Measurements from ENCODE around the gene PTPRN.

Gene PTPRN

GRCh38 chr2:219274361-219274921 is 34.8 kb downstream of the PTPRN start:
- ChIA-PET POLR2A (interaction anchor here (0.6 kb wide), 1 partner anchor 22 kb away, joined by 5 read pairs; the partner anchor contains the start of gene TUBA4B), CTCF (interaction anchor here (0.8 to 16.0 kb wide), 5 partner anchors 13 to 25 kb away, joined by 3 to 336 read pairs (median 10); no protein-coding TSS in a partner anchor)
- DNase-seq (ENCODE audit: extremely low spot score) = no peak
- no peak for TF ChIP-seq CTCF (IDR thresholded peaks at IDR 0.05; ENCODE audit: control extremely low read depth, extremely low read depth, low read depth, missing control alignments)

- ChIA-PET CTCF (interaction anchor here (1.5 to 16.0 kb wide), 4 partner anchors 12 to 25 kb away, joined by 3 to 336 read pairs (median 62); no protein-coding TSS in a partner anchor), POLR2A (interaction anchor here (0.6 kb wide), 1 partner anchor 21 kb away, joined by 5 read pairs; the partner anchor contains the start of gene TUBA4B)
- DNase-seq (ENCODE audit: extremely low spot score) = no peak
- TF ChIP-seq CTCF (IDR thresholded peaks at IDR 0.05; ENCODE audit: control extremely low read depth, extremely low read depth, low read depth, missing control alignments) = no peak
Measured at GRCh38 chr2:219273937-219274336, 35.3 kb downstream of the PTPRN start.

GRCh38 chr2:219272995-219273394 is 36.2 kb downstream of the PTPRN start:
- DNase-seq (ENCODE audit: extremely low spot score) = no peak
- POLR2A ChIA-PET = no interaction called here
- no peak for TF ChIP-seq CTCF (IDR thresholded peaks at IDR 0.05; ENCODE audit: control extremely low read depth, extremely low read depth, low read depth, missing control alignments)
- CTCF ChIA-PET = interaction anchor here (1.5 to 16.0 kb wide), 4 partner anchors 11 to 26 kb away, joined by 3 to 336 read pairs (median 62); no protein-coding TSS in a partner anchor

GRCh38 chr2:219272356-219272755 is 36.8 kb downstream of the PTPRN start:
- POLR2A ChIA-PET = no interaction called here
- CTCF ChIA-PET = interaction anchor here (2.9 to 16.0 kb wide), 2 partner anchors 19 to 27 kb away, joined by 10 to 336 read pairs; no protein-coding TSS in a partner anchor
- no peak for TF ChIP-seq CTCF (IDR thresholded peaks at IDR 0.05; ENCODE audit: control extremely low read depth, extremely low read depth, low read depth, missing control alignments)
- DNase-seq (ENCODE audit: extremely low spot score) = no peak

GRCh38 chr2:219271021-219271420 is 38.2 kb downstream of the PTPRN start:
- no peak for DNase-seq (ENCODE audit: extremely low spot score)
- POLR2A ChIA-PET = no interaction called here
- TF ChIP-seq CTCF (IDR thresholded peaks at IDR 0.05; ENCODE audit: control extremely low read depth, extremely low read depth, low read depth, missing control alignments) = no peak
- CTCF ChIA-PET = interaction anchor here (1.8 to 2.3 kb wide), 2 partner anchors 10 to 24 kb away, joined by 6 to 8 read pairs; no protein-coding TSS in a partner anchor

GRCh38 chr2:219270055-219270372 is 39.2 kb downstream of the PTPRN start:
- CTCF ChIA-PET = interaction anchor here (1.2 to 2.3 kb wide), 5 partner anchors 9 to 25 kb away, joined by 3 to 8 read pairs (median 6); partner anchors contain the start of gene DNAJB2
- POLR2A ChIA-PET = no interaction called here
- DNase-seq (ENCODE audit: extremely low spot score) = no peak
- TF ChIP-seq CTCF (IDR thresholded peaks at IDR 0.05; ENCODE audit: control extremely low read depth, extremely low read depth, low read depth, missing control alignments) = no peak

Measured in GM10248 (cell line).